Measurements from ENCODE around the gene SLC25A3. TPM values are rescaled to one million over a fixed set of nuclear protein-coding genes. Genes with fewer than 3 reads are reported as not detected.

Gene SLC25A3
- total RNA-seq, 1 experiment from 2014 or later = 469 TPM

DNA sequence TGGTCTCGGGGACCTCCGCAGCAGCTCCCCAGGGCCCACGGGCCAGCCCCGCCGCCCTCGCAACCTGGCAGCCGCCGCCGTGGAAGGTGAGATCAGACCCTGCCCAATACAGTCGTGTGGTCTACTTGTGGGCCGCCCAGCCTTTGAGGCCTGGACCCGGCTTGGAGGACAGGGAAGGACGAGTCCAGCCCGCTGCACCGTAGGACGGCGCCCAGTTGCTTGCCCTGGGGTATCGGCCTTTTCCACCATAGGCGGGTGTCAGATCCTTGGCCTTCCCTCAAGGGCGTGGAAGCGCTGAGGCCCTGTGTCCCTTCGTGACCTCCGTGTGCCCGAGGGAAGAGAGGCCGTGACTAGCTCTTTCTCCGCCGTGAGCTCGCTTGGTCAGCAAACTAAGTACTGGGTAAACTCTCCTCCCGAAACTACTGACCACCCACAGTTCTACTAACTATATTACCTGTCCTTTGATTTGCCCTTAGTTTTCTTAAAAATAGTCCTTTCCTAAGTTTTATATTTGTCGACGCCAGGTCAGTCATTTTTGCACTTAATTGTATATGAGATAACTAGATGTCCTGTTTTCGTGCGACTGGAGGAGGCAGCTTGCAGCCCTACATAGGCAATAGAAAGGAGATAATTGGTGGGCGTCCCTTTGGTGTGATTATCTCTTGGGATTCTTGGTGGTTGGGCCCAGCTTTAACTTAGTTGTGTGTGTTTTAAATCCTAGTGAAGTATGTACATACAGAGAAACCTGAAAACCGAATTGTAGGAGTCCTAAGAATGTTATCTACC lies 757 bp downstream of the SLC25A3 start:
- DNase-seq (ENCODE audit: low read depth, low spot score) (no peak), ATAC-seq (no peak; the same call in none of the 2 replicates)
- TF ChIP-seq TCF7L2 (IDR thresholded peaks at IDR 0.05; ENCODE audit: low read depth, low read length) (no peak), REST (IDR thresholded peaks at IDR 0.05; ENCODE audit: insufficient read depth in 1 of 2, low read depth in 2 of 2, low read length in 1 of 2) (no peak), CTCF (IDR thresholded peaks at IDR 0.05) (no peak), SIN3A (IDR thresholded peaks at IDR 0.05; ENCODE audit: borderline replicate concordance, insufficient read depth, low read depth, low read length) (no peak), POLR2AphosphoS5 (IDR thresholded peaks at IDR 0.05; ENCODE audit: low read depth, low read length) (no peak)
- in situ Hi-C loops (cut with HindIII; ENCODE audit: low pct_unique_long_range_greater_than_20kb, low sequenced_read_pairs) (no loop called here), intact Hi-C loops (cut with micrococcal nuclease; ENCODE audit: unreplicated experiment) (no loop called here)
- Histone ChIP-seq H3K36me3 (ENCODE audit: control insufficient read depth, insufficient read depth, low read length) (peaks cover 36% of the 10 kb centered on the region), H3K4me1 (ENCODE audit: control insufficient read depth, insufficient read depth, low read length) (peaks cover 16% of the 10 kb centered on the region), H3K27me3 (ENCODE audit: control insufficient read depth, insufficient read depth, low read length) (no peaks in the 10 kb centered on the region), H3K4me3 (ENCODE audit: low read depth in 2 of 2, low read length in 2 of 2) (peak overlapping the region; percentile 56 to 88), H3K27ac (ENCODE audit: low read length) (peak overlapping the region; percentile 92), H3K9me3 (ENCODE audit: control insufficient read depth, insufficient read depth, low read depth, low read length) (no peaks in the 10 kb centered on the region)
- ChIA-PET CTCF (interaction anchor here (0.7 to 1.4 kb wide), 3 partner anchors 23 to 42 kb away, joined by 3 to 5 read pairs (median 4); no protein-coding TSS in a partner anchor), POLR2A (interaction anchor here (0.6 kb wide), 1 partner anchor 436 kb away, joined by 3 read pairs; no protein-coding TSS in a partner anchor)
- BruUV-seq (replicated peaks) = no TSS peak

DNA sequence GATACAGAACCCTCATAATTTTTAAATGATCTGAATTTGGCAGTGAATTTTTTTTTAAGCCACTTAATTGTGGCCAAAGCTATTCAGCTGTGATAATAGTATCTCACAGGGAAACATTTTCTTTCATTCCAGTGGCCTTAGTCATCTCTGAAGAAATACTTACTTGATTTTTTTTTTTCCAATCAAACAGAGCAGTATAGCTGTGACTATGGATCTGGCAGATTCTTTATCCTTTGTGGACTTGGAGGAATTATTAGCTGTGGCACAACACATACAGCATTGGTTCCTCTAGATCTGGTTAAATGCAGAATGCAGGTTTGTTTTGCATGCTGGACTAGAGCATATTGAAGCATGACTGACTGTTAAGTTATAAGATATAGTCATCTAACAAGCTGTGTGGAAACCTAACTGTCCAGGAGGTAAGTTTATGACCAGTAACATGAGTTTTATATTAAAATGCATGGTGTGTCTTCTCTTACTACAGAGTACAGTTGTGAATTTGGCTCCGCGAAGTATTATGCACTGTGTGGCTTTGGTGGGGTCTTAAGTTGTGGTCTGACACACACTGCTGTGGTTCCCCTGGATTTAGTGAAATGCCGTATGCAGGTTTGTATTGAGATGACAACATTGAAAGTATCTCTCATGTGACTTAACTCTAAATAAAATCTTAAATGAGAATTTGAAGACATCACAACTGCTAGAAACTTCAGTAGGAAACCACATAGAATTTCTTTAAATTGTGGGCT lies 1.9 kb downstream of the SLC25A3 start:
- H3K9me3 ChIP-seq (ENCODE audit: control insufficient read depth, insufficient read depth, low read depth, low read length) = no peaks in the 10 kb centered on the region
- POLR2A ChIA-PET = interaction anchor here (0.6 to 0.8 kb wide), 2 partner anchors 20 to 702 kb away, joined by 3 read pairs; no protein-coding TSS in a partner anchor
- CTCF ChIA-PET = interaction anchor here (0.7 to 1.4 kb wide), 3 partner anchors 28 to 151 kb away, joined by 3 to 5 read pairs (median 4); no protein-coding TSS in a partner anchor

More for the DNA sequence above, 1.9 kb downstream of the SLC25A3 start:
- DNase-seq (ENCODE audit: low read depth, low spot score) (no peak), ATAC-seq (no peak)
- Histone ChIP-seq H3K4me3 (ENCODE audit: low read depth in 2 of 2, low read length in 2 of 2) (peak overlapping the region; percentile 56 to 88), H3K27ac (ENCODE audit: low read length) (peak overlapping the region; percentile 92), H3K4me1 (ENCODE audit: control insufficient read depth, insufficient read depth, low read length) (peaks cover 16% of the 10 kb centered on the region), H3K27me3 (ENCODE audit: control insufficient read depth, insufficient read depth, low read length) (no peaks in the 10 kb centered on the region), H3K36me3 (ENCODE audit: control insufficient read depth, insufficient read depth, low read length) (peaks cover 44% of the 10 kb centered on the region)
- TF ChIP-seq POLR2AphosphoS5 (IDR thresholded peaks at IDR 0.05; ENCODE audit: low read depth, low read length) (no peak), TCF7L2 (IDR thresholded peaks at IDR 0.05; ENCODE audit: low read depth, low read length) (no peak), REST (IDR thresholded peaks at IDR 0.05; ENCODE audit: insufficient read depth in 1 of 2, low read depth in 2 of 2, low read length in 1 of 2) (no peak), CTCF (IDR thresholded peaks at IDR 0.05) (no peak), SIN3A (IDR thresholded peaks at IDR 0.05; ENCODE audit: borderline replicate concordance, insufficient read depth, low read depth, low read length) (no peak)
- BruUV-seq (replicated peaks) = no TSS peak
- intact Hi-C loops (cut with micrococcal nuclease; ENCODE audit: unreplicated experiment) (no loop called here), in situ Hi-C loops (cut with HindIII; ENCODE audit: low pct_unique_long_range_greater_than_20kb, low sequenced_read_pairs) (no loop called here)

Measured in Panc1 (cell line).